ENCODE results near the gene PLCB2. TPM values are rescaled to one million over a fixed set of nuclear protein-coding genes. Genes with fewer than 3 reads are reported as not detected.
A peak's percentile ranks its signal among the peaks of the same experiment; 100 is the strongest.

The PLCB2 gene
- polyA plus RNA-seq, 1 of the 3 experiments (the other 2 are of a cell fraction), result 0.15 TPM

DNA sequence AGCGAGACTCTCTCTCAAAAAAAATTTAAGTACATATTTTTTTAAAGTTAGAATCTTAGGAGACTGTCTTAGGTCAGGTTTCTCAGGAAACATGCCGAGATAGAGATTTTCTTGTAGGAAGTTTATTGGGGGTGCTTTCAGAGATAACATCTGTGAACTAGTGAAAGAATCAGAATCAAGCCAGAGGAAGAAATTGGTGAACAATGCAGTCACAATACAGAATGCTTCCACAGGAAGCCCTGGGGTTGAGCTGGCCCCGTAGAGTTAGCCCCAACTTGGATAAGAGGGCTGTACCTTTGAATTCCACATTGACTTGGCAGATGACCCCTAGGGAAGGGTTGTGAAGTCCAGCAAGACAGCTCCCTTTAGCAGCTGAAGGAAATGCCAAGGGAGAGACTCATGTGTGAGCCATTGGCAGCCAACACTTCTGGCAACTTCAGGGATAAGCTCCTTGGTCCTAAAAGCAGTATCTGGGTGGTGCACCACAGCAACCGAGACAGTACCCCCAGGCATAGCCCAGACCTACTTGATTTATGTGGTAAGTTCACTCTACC is 7.1 kb upstream of the PLCB2 start:
- Histone ChIP-seq H3K9ac (no peak overlapping the region), H4K20me1 (ENCODE audit: insufficient read depth) (no peaks in the 10 kb centered on the region), H3F3A (replicated peaks; ENCODE audit: insufficient read depth) (peaks cover 7% of the 10 kb centered on the region), H3K79me2 (ENCODE audit: insufficient read depth) (no peaks in the 10 kb centered on the region), H3K9me2 (no peaks in the 10 kb centered on the region), H3K4me1 (ENCODE audit: control insufficient read depth in 1 of 2, insufficient read depth in 2 of 2, low read depth in 1 of 2, low read length in 1 of 2) (peaks cover 6 to 17% of the 10 kb centered on the region in 2 experiments; a peak in 3 of 4 replicates), H3K9me3 (no peaks in the 10 kb centered on the region), H3K36me3 (replicated peaks in 1 of 2; ENCODE audit: control insufficient read depth in 1 of 2, insufficient read depth in 2 of 2, low read length in 1 of 2) (no peaks in the 10 kb centered on the region), H2AFZ (ENCODE audit: low read depth) (no peak overlapping the region), H3K27ac (ENCODE audit: low read depth in 2 of 2, low read length in 1 of 2) (no peak overlapping the region), H3K4me3 (ENCODE audit: low read depth in 2 of 2, low read length in 1 of 2) (no peak overlapping the region), H3K27me3 (ENCODE audit: insufficient read depth) (no peaks in the 10 kb centered on the region), H3K4me2 (peak overlapping the region; percentile 50)
- POLR2A ChIA-PET, result no interaction called here
- no peak for DNase-seq
- TF ChIP-seq MXI1 (IDR thresholded peaks at IDR 0.05; ENCODE audit: low read depth, low read length) (no peak), ELF1 (IDR thresholded peaks at IDR 0.05) (no peak), TEAD4 (IDR thresholded peaks at IDR 0.05; ENCODE audit: borderline replicate concordance, insufficient read depth) (0 out of 2 replicates have a peak, but pooled peaks have one; percentile 30), SMC3 (IDR thresholded peaks at IDR 0.05; ENCODE audit: low read depth, low read length) (no peak), EZH2phosphoT487 (IDR thresholded peaks at IDR 0.05; ENCODE audit: borderline replicate concordance, low read depth) (no peak), REST (IDR thresholded peaks at IDR 0.05; ENCODE audit: low read depth, low read length) (0 out of 2 replicates have a peak, but pooled peaks have one; percentile 32), TAF1 (IDR thresholded peaks at IDR 0.05; ENCODE audit: borderline replicate concordance, low read depth, low read length) (no peak), YY1 (IDR thresholded peaks at IDR 0.05; ENCODE audit: low read depth) (no peak), POLR2AphosphoS5 (IDR thresholded peaks at IDR 0.05; ENCODE audit: low read depth, low read length) (no peak), TCF12 (IDR thresholded peaks at IDR 0.05) (peak; percentile 50; the same call in 1 of the 2 replicates), GATA2 (CRISPR knock-in tag; IDR thresholded peaks at IDR 0.05) (no peak), RCOR1 (IDR thresholded peaks at IDR 0.05; ENCODE audit: low read length) (no peak), RXRA (IDR thresholded peaks at IDR 0.05; ENCODE audit: borderline replicate concordance, low read depth) (no peak), MEF2A (IDR thresholded peaks at IDR 0.05; ENCODE audit: borderline replicate concordance, low read depth) (no peak), FOXM1 (IDR thresholded peaks at IDR 0.05; ENCODE audit: low read depth) (no peak), MAX (IDR thresholded peaks at IDR 0.05; ENCODE audit: low read depth) (no peak), USF2 (IDR thresholded peaks at IDR 0.05; ENCODE audit: borderline replicate concordance, low read depth, low read length) (no peak), RFX5 (IDR thresholded peaks at IDR 0.05; ENCODE audit: low read length) (no peak), NFIC (IDR thresholded peaks at IDR 0.05; ENCODE audit: borderline replicate concordance) (peak; percentile 49), IRF3 (IDR thresholded peaks at IDR 0.05; ENCODE audit: low read depth, low read length) (no peak), PBX3 (IDR thresholded peaks at IDR 0.05) (peak; percentile 18; the same call in 1 of the 2 replicates), FOXJ3 (CRISPR knock-in tag; IDR thresholded peaks at IDR 0.05) (no peak), FOSL2 (IDR thresholded peaks at IDR 0.05; ENCODE audit: borderline replicate concordance, low read depth) (peak; percentile 38; the same call in 1 of the 2 replicates), EP300 (IDR thresholded peaks at IDR 0.05; ENCODE audit: borderline replicate concordance in 1 of 2, low read depth in 1 of 2, low read length in 1 of 2) (no peak), JUND (IDR thresholded peaks at IDR 0.05) (no peak; the same call in 1 of the 2 replicates), SIN3A (IDR thresholded peaks at IDR 0.05; ENCODE audit: borderline replicate concordance, low read depth, low read length) (no peak)
- CTCF ChIA-PET, result interaction anchor here (1.1 to 70.6 kb wide), 5 partner anchors 1 to 107 kb away, joined by 3 to 2194 read pairs (median 818); partner anchors contain the start of genes ANKRD63, CCDC9B, DISP2 and INAFM2
- 79% methylated on average over 4 of the region's 4 CpGs for WGBS (ENCODE audit: low lambda C conversion rate)

Measured in SK-N-SH (cell line).